Measurements from ENCODE around the gene SAMD4A. TPM values are rescaled to one million over a fixed set of nuclear protein-coding genes. Genes with fewer than 3 reads are reported as not detected.

The SAMD4A gene
- total RNA-seq, 1 donor from 2014 or later = 52.2 TPM

GRCh38 chr14:54703082-54703481 is 136.2 kb downstream of the SAMD4A start:
- Histone ChIP-seq H3K27me3 (ENCODE audit: control insufficient read depth in 3 of 3, insufficient read depth in 3 of 3, low read length in 3 of 3) (no peaks in the 10 kb centered on the region), H3K4me3 (ENCODE audit: low read length in 3 of 3) (peak overlapping the region in 1 of 3 donors; percentile 22), H3K9me3 (ENCODE audit: control insufficient read depth in 3 of 3, low read length in 3 of 3) (no peaks in the 10 kb centered on the region), H3K4me1 (ENCODE audit: control insufficient read depth in 3 of 3, insufficient read depth in 3 of 3, low read length in 3 of 3) (peaks cover 71 to 82% (median 72%) of the 10 kb centered on the region in 3 donors), H3K9ac (ENCODE audit: low read depth in 1 of 3, low read length in 3 of 3) (peak overlapping the region in 2 of 3 donors; percentile 8 to 51), H3K27ac (ENCODE audit: low read depth, low read length) (peak overlapping the region; percentile 59), H3K36me3 (ENCODE audit: control insufficient read depth in 3 of 3, insufficient read depth in 3 of 3, low read length in 3 of 3) (peaks cover 3 to 5% (median 4%) of the 10 kb centered on the region in 3 donors)

- H3K9ac ChIP-seq (ENCODE audit: low read depth in 1 of 3, low read length in 3 of 3) = no peak overlapping the region
- H3K27ac ChIP-seq (ENCODE audit: low read depth, low read length) = peak overlapping the region; percentile 73
- peak overlapping the region in 1 of 3 donors; percentile 26 for H3K4me3 ChIP-seq (ENCODE audit: low read length in 3 of 3)
- H3K4me1 ChIP-seq (ENCODE audit: control insufficient read depth in 3 of 3, insufficient read depth in 3 of 3, low read length in 3 of 3) = peaks cover 66 to 85% (median 71%) of the 10 kb centered on the region in 3 donors
- peaks cover 3 to 5% (median 4%) of the 10 kb centered on the region in 3 donors for H3K36me3 ChIP-seq (ENCODE audit: control insufficient read depth in 3 of 3, insufficient read depth in 3 of 3, low read length in 3 of 3)
- no peaks in the 10 kb centered on the region for H3K9me3 ChIP-seq (ENCODE audit: control insufficient read depth in 3 of 3, low read length in 3 of 3)
- no peaks in the 10 kb centered on the region for H3K27me3 ChIP-seq (ENCODE audit: control insufficient read depth in 3 of 3, insufficient read depth in 3 of 3, low read length in 3 of 3)
These were observed 136.8 kb downstream of the SAMD4A start for GRCh38 chr14:54703724-54704123.

GRCh38 chr14:54704768-54705167 is 137.8 kb downstream of the SAMD4A start:
- Histone ChIP-seq H3K27me3 (ENCODE audit: control insufficient read depth in 3 of 3, insufficient read depth in 3 of 3, low read length in 3 of 3) (no peaks in the 10 kb centered on the region), H3K9ac (ENCODE audit: low read depth in 1 of 3, low read length in 3 of 3) (no peak overlapping the region), H3K4me3 (ENCODE audit: low read length in 3 of 3) (no peak overlapping the region), H3K36me3 (ENCODE audit: control insufficient read depth in 3 of 3, insufficient read depth in 3 of 3, low read length in 3 of 3) (peaks cover 3 to 5% (median 4%) of the 10 kb centered on the region in 3 donors), H3K9me3 (ENCODE audit: control insufficient read depth in 3 of 3, low read length in 3 of 3) (no peaks in the 10 kb centered on the region), H3K4me1 (ENCODE audit: control insufficient read depth in 3 of 3, insufficient read depth in 3 of 3, low read length in 3 of 3) (peaks cover 64 to 89% (median 72%) of the 10 kb centered on the region in 3 donors), H3K27ac (ENCODE audit: low read depth, low read length) (peak overlapping the region; percentile 73)

GRCh38 chr14:54706769-54707168 is 139.8 kb downstream of the SAMD4A start:
- Histone ChIP-seq H3K9me3 (ENCODE audit: control insufficient read depth in 3 of 3, low read length in 3 of 3) (no peaks in the 10 kb centered on the region), H3K36me3 (ENCODE audit: control insufficient read depth in 3 of 3, insufficient read depth in 3 of 3, low read length in 3 of 3) (peaks cover 3 to 5% (median 4%) of the 10 kb centered on the region in 3 donors), H3K27ac (ENCODE audit: low read depth, low read length) (peak overlapping the region; percentile 16), H3K4me1 (ENCODE audit: control insufficient read depth in 3 of 3, insufficient read depth in 3 of 3, low read length in 3 of 3) (peaks cover 58 to 86% (median 71%) of the 10 kb centered on the region in 3 donors), H3K27me3 (ENCODE audit: control insufficient read depth in 3 of 3, insufficient read depth in 3 of 3, low read length in 3 of 3) (no peaks in the 10 kb centered on the region), H3K4me3 (ENCODE audit: low read length in 3 of 3) (no peak overlapping the region), H3K9ac (ENCODE audit: low read depth in 1 of 3, low read length in 3 of 3) (no peak overlapping the region)

GRCh38 chr14:54708161-54708560 is 141.2 kb downstream of the SAMD4A start:
- H3K4me1 ChIP-seq (ENCODE audit: control insufficient read depth in 3 of 3, insufficient read depth in 3 of 3, low read length in 3 of 3) = peaks cover 58 to 87% (median 71%) of the 10 kb centered on the region in 3 donors
- no peaks in the 10 kb centered on the region for H3K27me3 ChIP-seq (ENCODE audit: control insufficient read depth in 3 of 3, insufficient read depth in 3 of 3, low read length in 3 of 3)
- no peaks in the 10 kb centered on the region for H3K36me3 ChIP-seq (ENCODE audit: control insufficient read depth in 3 of 3, insufficient read depth in 3 of 3, low read length in 3 of 3)
- H3K4me3 ChIP-seq (ENCODE audit: low read length in 3 of 3) = peak overlapping the region in 1 of 3 donors; percentile 10
- peak overlapping the region; percentile 31 for H3K27ac ChIP-seq (ENCODE audit: low read depth, low read length)
- H3K9ac ChIP-seq (ENCODE audit: low read depth in 1 of 3, low read length in 3 of 3) = no peak overlapping the region
- H3K9me3 ChIP-seq (ENCODE audit: control insufficient read depth in 3 of 3, low read length in 3 of 3) = no peaks in the 10 kb centered on the region

GRCh38 chr14:54708982-54709381 is 142.1 kb downstream of the SAMD4A start:
- no peak overlapping the region for H3K9ac ChIP-seq (ENCODE audit: low read depth in 1 of 3, low read length in 3 of 3)
- no peaks in the 10 kb centered on the region for H3K9me3 ChIP-seq (ENCODE audit: control insufficient read depth in 3 of 3, low read length in 3 of 3)
- H3K27me3 ChIP-seq (ENCODE audit: control insufficient read depth in 3 of 3, insufficient read depth in 3 of 3, low read length in 3 of 3) = no peaks in the 10 kb centered on the region
- H3K4me3 ChIP-seq (ENCODE audit: low read length in 3 of 3) = no peak overlapping the region
- H3K36me3 ChIP-seq (ENCODE audit: control insufficient read depth in 3 of 3, insufficient read depth in 3 of 3, low read length in 3 of 3) = no peaks in the 10 kb centered on the region
- H3K4me1 ChIP-seq (ENCODE audit: control insufficient read depth in 3 of 3, insufficient read depth in 3 of 3, low read length in 3 of 3) = peaks cover 58 to 87% (median 69%) of the 10 kb centered on the region in 3 donors
- peak overlapping the region; percentile 1 for H3K27ac ChIP-seq (ENCODE audit: low read depth, low read length)

GRCh38 chr14:54709444-54709843 is 142.5 kb downstream of the SAMD4A start:
- Histone ChIP-seq H3K36me3 (ENCODE audit: control insufficient read depth in 3 of 3, insufficient read depth in 3 of 3, low read length in 3 of 3) (no peaks in the 10 kb centered on the region), H3K4me3 (ENCODE audit: low read length in 3 of 3) (no peak overlapping the region), H3K9ac (ENCODE audit: low read depth in 1 of 3, low read length in 3 of 3) (no peak overlapping the region), H3K9me3 (ENCODE audit: control insufficient read depth in 3 of 3, low read length in 3 of 3) (no peaks in the 10 kb centered on the region), H3K27me3 (ENCODE audit: control insufficient read depth in 3 of 3, insufficient read depth in 3 of 3, low read length in 3 of 3) (no peaks in the 10 kb centered on the region), H3K4me1 (ENCODE audit: control insufficient read depth in 3 of 3, insufficient read depth in 3 of 3, low read length in 3 of 3) (peaks cover 54 to 87% (median 69%) of the 10 kb centered on the region in 3 donors), H3K27ac (ENCODE audit: low read depth, low read length) (peak overlapping the region; percentile 1)

- peaks cover 49 to 85% (median 67%) of the 10 kb centered on the region in 3 donors for H3K4me1 ChIP-seq (ENCODE audit: control insufficient read depth in 3 of 3, insufficient read depth in 3 of 3, low read length in 3 of 3)
- H3K9me3 ChIP-seq (ENCODE audit: control insufficient read depth in 3 of 3, low read length in 3 of 3) = no peaks in the 10 kb centered on the region
- H3K36me3 ChIP-seq (ENCODE audit: control insufficient read depth in 3 of 3, insufficient read depth in 3 of 3, low read length in 3 of 3) = no peaks in the 10 kb centered on the region
- no peak overlapping the region for H3K9ac ChIP-seq (ENCODE audit: low read depth in 1 of 3, low read length in 3 of 3)
- H3K4me3 ChIP-seq (ENCODE audit: low read length in 3 of 3) = no peak overlapping the region
- H3K27me3 ChIP-seq (ENCODE audit: control insufficient read depth in 3 of 3, insufficient read depth in 3 of 3, low read length in 3 of 3) = no peaks in the 10 kb centered on the region
- H3K27ac ChIP-seq (ENCODE audit: low read depth, low read length) = peak overlapping the region; percentile 1
These were observed 142.9 kb downstream of the SAMD4A start for GRCh38 chr14:54709867-54710266.

GRCh38 chr14:54711312-54711711 is 144.4 kb downstream of the SAMD4A start:
- Histone ChIP-seq H3K9ac (ENCODE audit: low read depth in 1 of 3, low read length in 3 of 3) (no peak overlapping the region), H3K9me3 (ENCODE audit: control insufficient read depth in 3 of 3, low read length in 3 of 3) (no peaks in the 10 kb centered on the region), H3K4me1 (ENCODE audit: control insufficient read depth in 3 of 3, insufficient read depth in 3 of 3, low read length in 3 of 3) (peaks cover 55 to 77% (median 62%) of the 10 kb centered on the region in 3 donors), H3K27ac (ENCODE audit: low read depth, low read length) (peak overlapping the region; percentile 96), H3K27me3 (ENCODE audit: control insufficient read depth in 3 of 3, insufficient read depth in 3 of 3, low read length in 3 of 3) (no peaks in the 10 kb centered on the region), H3K36me3 (ENCODE audit: control insufficient read depth in 3 of 3, insufficient read depth in 3 of 3, low read length in 3 of 3) (no peaks in the 10 kb centered on the region), H3K4me3 (ENCODE audit: low read length in 3 of 3) (no peak overlapping the region)

- H3K4me1 ChIP-seq (ENCODE audit: control insufficient read depth in 3 of 3, insufficient read depth in 3 of 3, low read length in 3 of 3) = peaks cover 53 to 76% (median 60%) of the 10 kb centered on the region in 3 donors
- peak overlapping the region; percentile 96 for H3K27ac ChIP-seq (ENCODE audit: low read depth, low read length)
- H3K4me3 ChIP-seq (ENCODE audit: low read length in 3 of 3) = peak overlapping the region; percentile 42 to 62 (median 46)
- peak overlapping the region; percentile 48 to 71 (median 48) for H3K9ac ChIP-seq (ENCODE audit: low read depth in 1 of 3, low read length in 3 of 3)
- H3K36me3 ChIP-seq (ENCODE audit: control insufficient read depth in 3 of 3, insufficient read depth in 3 of 3, low read length in 3 of 3) = no peaks in the 10 kb centered on the region
- no peaks in the 10 kb centered on the region for H3K27me3 ChIP-seq (ENCODE audit: control insufficient read depth in 3 of 3, insufficient read depth in 3 of 3, low read length in 3 of 3)
- no peaks in the 10 kb centered on the region for H3K9me3 ChIP-seq (ENCODE audit: control insufficient read depth in 3 of 3, low read length in 3 of 3)
These were observed 145.0 kb downstream of the SAMD4A start for GRCh38 chr14:54711812-54712464.
